ENCODE measurements around the gene INSR. TPM values are rescaled to one million over a fixed set of nuclear protein-coding genes. Genes with fewer than 3 reads are reported as not detected.
"Not testable (repeated sequence)": the region's sequence is repeated elsewhere in the genome, so short reads cannot be mapped to it uniquely, and the experiment has no call there.

Gene INSR
- total RNA-seq, 1 experiment from 2014 or later: 8.4 TPM

- intact Hi-C loops (cut with micrococcal nuclease; ENCODE audit: unreplicated experiment): no loop called here
- Mint-ChIP-seq H3K4me3 (ENCODE audit: low read depth, unreplicated experiment) (no peak overlapping the region), H3K27ac (ENCODE audit: unreplicated experiment) (no peak overlapping the region), H3K27me3 (ENCODE audit: unreplicated experiment) (no peaks in the 10 kb centered on the region), H3K9me3 (ENCODE audit: low read depth, unreplicated experiment) (no peaks in the 10 kb centered on the region), H3K4me1 (ENCODE audit: low read depth, unreplicated experiment) (no peaks in the 10 kb centered on the region), H3K36me3 (ENCODE audit: insufficient read depth, unreplicated experiment) (no peaks in the 10 kb centered on the region)
- TF ChIP-seq CTCF (IDR thresholded peaks at IDR 0.05; ENCODE audit: unreplicated experiment): no peak
- DNase-seq: no peak
- CTCF ChIA-PET: no interaction called here
- no TSS peak for BruUV-seq (replicated peaks)
Observed at GRCh38 chr19:7211191-7211951, 82.8 kb downstream of the INSR start.

GRCh38 chr19:7210359-7210758 lies 83.9 kb downstream of the INSR start:
- Mint-ChIP-seq H3K27me3 (ENCODE audit: unreplicated experiment) (no peaks in the 10 kb centered on the region), H3K9me3 (ENCODE audit: low read depth, unreplicated experiment) (no peaks in the 10 kb centered on the region), H3K27ac (ENCODE audit: unreplicated experiment) (no peak overlapping the region), H3K36me3 (ENCODE audit: insufficient read depth, unreplicated experiment) (no peaks in the 10 kb centered on the region), H3K4me3 (ENCODE audit: low read depth, unreplicated experiment) (no peak overlapping the region), H3K4me1 (ENCODE audit: low read depth, unreplicated experiment) (no peaks in the 10 kb centered on the region)
- no peak for DNase-seq
- no peak for TF ChIP-seq CTCF (IDR thresholded peaks at IDR 0.05; ENCODE audit: unreplicated experiment)
- CTCF ChIA-PET: interaction anchor here (0.6 kb wide), 1 partner anchor 11 kb away, joined by 3 read pairs; no protein-coding TSS in a partner anchor
- BruUV-seq (replicated peaks): no TSS peak
- intact Hi-C loops (cut with micrococcal nuclease; ENCODE audit: unreplicated experiment): no loop called here

- H3K9me3 Mint-ChIP-seq (ENCODE audit: low read depth, unreplicated experiment); H3K27ac Mint-ChIP-seq (ENCODE audit: unreplicated experiment); BruUV-seq (replicated peaks); intact Hi-C loops (cut with micrococcal nuclease; ENCODE audit: unreplicated experiment); H3K4me1 Mint-ChIP-seq (ENCODE audit: low read depth, unreplicated experiment); H3K36me3 Mint-ChIP-seq (ENCODE audit: insufficient read depth, unreplicated experiment); DNase-seq; H3K4me3 Mint-ChIP-seq (ENCODE audit: low read depth, unreplicated experiment); CTCF ChIA-PET; H3K27me3 Mint-ChIP-seq (ENCODE audit: unreplicated experiment): not testable (repeated sequence)
Observed at GRCh38 chr19:7209597-7210325, 84.5 kb downstream of the INSR start.

- H3K36me3 Mint-ChIP-seq (ENCODE audit: insufficient read depth, unreplicated experiment); intact Hi-C loops (cut with micrococcal nuclease; ENCODE audit: unreplicated experiment); BruUV-seq (replicated peaks); H3K27ac Mint-ChIP-seq (ENCODE audit: unreplicated experiment); H3K9me3 Mint-ChIP-seq (ENCODE audit: low read depth, unreplicated experiment); CTCF ChIA-PET; H3K27me3 Mint-ChIP-seq (ENCODE audit: unreplicated experiment); H3K4me3 Mint-ChIP-seq (ENCODE audit: low read depth, unreplicated experiment); DNase-seq; H3K4me1 Mint-ChIP-seq (ENCODE audit: low read depth, unreplicated experiment): not testable (repeated sequence)
Observed at GRCh38 chr19:7209036-7209435, 85.2 kb downstream of the INSR start.

- BruUV-seq (replicated peaks): no TSS peak
- DNase-seq: no peak
- Mint-ChIP-seq H3K4me1 (ENCODE audit: low read depth, unreplicated experiment) (peaks cover 19% of the 10 kb centered on the region), H3K4me3 (ENCODE audit: low read depth, unreplicated experiment) (peak overlapping the region; percentile 40), H3K27me3 (ENCODE audit: unreplicated experiment) (peaks cover 13% of the 10 kb centered on the region), H3K36me3 (ENCODE audit: insufficient read depth, unreplicated experiment) (peaks cover 5% of the 10 kb centered on the region), H3K9me3 (ENCODE audit: low read depth, unreplicated experiment) (no peaks in the 10 kb centered on the region), H3K27ac (ENCODE audit: unreplicated experiment) (no peak overlapping the region)
- no peak for TF ChIP-seq CTCF (IDR thresholded peaks at IDR 0.05; ENCODE audit: unreplicated experiment)
- intact Hi-C loops (cut with micrococcal nuclease; ENCODE audit: unreplicated experiment): no loop called here
- CTCF ChIA-PET: interaction anchor here (0.6 kb wide), 1 partner anchor 91 kb away, joined by 5 read pairs; no protein-coding TSS in a partner anchor
Observed at GRCh38 chr19:7203332-7203731, 90.9 kb downstream of the INSR start.
